ENCODE results near the gene EPHA10. TPM values are rescaled to one million over a fixed set of nuclear protein-coding genes. Genes with fewer than 3 reads are reported as not detected.

EPHA10 gene
- total and polyA plus RNA-seq, 2 experiments from 2014 or later: not detected

GRCh38 chr1:37720231-37721130 is 44.4 kb downstream of the EPHA10 start:
- H3K27ac ChIP-seq: no peak overlapping the region
- no peaks in the 10 kb centered on the region for H4K20me1 ChIP-seq (ENCODE audit: insufficient read depth)
- H3K79me2 ChIP-seq (ENCODE audit: insufficient read depth): no peaks in the 10 kb centered on the region
- H3F3A ChIP-seq (ENCODE audit: insufficient read depth): no peaks in the 10 kb centered on the region
- H3K9ac ChIP-seq: no peak overlapping the region
- H3K4me2 ChIP-seq (ENCODE audit: unreplicated experiment): no peak overlapping the region
- H3K27me3 ChIP-seq (replicated peaks; ENCODE audit: insufficient read depth): no peaks in the 10 kb centered on the region
- TF ChIP-seq EZH2 (IDR thresholded peaks at IDR 0.05; ENCODE audit: insufficient read depth, poor library complexity, severe bottlenecking): no peak
- no peak for TF ChIP-seq EZH2phosphoT487 (IDR thresholded peaks at IDR 0.05; ENCODE audit: insufficient read depth, low read depth)
- WGBS, 2 experiments (ENCODE audit: low coverage in 1 of 2, low lambda C conversion rate in 2 of 2, missing lambda C conversion rate in 2 of 2): 74 to 83% methylated on average over 22 of the region's 22 CpGs
- no peaks in the 10 kb centered on the region for H3K4me1 ChIP-seq (ENCODE audit: insufficient read depth)
- no peak overlapping the region for H2AFZ ChIP-seq
- no peak for DNase-seq
- in situ Hi-C loops (cut with MboI): no loop called here
- H3K4me3 ChIP-seq: no peak overlapping the region
- H3K9me2 ChIP-seq (ENCODE audit: insufficient read depth): no peaks in the 10 kb centered on the region
- H3K36me3 ChIP-seq (ENCODE audit: low read depth): no peaks in the 10 kb centered on the region
- H3K9me3 ChIP-seq (ENCODE audit: low read depth): no peaks in the 10 kb centered on the region

DNA sequence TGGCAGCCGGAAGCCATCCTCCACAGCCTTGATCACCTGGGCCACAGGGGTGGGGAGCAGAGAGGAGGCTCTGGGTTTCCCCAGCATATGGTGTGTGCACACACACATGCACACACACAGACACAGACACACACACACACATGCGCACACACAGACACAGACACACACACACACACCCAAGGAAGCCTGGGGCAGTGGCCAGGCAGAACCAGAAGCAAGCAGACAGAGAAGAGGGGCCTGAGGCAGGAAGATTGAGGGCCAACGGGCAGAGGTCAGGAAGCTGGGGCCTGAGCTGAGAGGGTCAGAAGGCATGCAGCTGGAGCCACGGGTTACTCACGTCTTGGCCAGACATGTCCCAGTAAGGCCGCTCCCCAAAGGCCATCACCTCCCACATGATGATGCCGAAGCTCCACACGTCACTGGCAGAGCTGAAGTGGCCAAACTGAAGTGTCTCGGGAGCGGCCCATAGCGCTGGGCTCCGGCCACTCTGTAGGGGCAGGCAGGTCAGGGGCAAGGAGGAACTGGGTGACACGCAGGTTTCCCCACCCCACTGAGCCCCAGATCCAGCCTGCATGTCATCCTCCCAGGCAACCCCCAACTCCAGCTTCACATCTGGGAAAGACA is 45.2 kb downstream of the EPHA10 start:
- Histone ChIP-seq H3K4me1 (ENCODE audit: insufficient read depth) (no peaks in the 10 kb centered on the region), H3F3A (ENCODE audit: insufficient read depth) (no peaks in the 10 kb centered on the region), H3K9me2 (ENCODE audit: insufficient read depth) (no peaks in the 10 kb centered on the region), H3K4me3 (no peak overlapping the region), H3K27ac (no peak overlapping the region), H2AFZ (no peak overlapping the region), H3K4me2 (ENCODE audit: unreplicated experiment) (no peak overlapping the region), H3K36me3 (ENCODE audit: low read depth) (no peaks in the 10 kb centered on the region), H3K79me2 (ENCODE audit: insufficient read depth) (no peaks in the 10 kb centered on the region), H3K9me3 (ENCODE audit: low read depth) (no peaks in the 10 kb centered on the region), H3K9ac (no peak overlapping the region), H4K20me1 (ENCODE audit: insufficient read depth) (no peaks in the 10 kb centered on the region), H3K27me3 (replicated peaks; ENCODE audit: insufficient read depth) (no peaks in the 10 kb centered on the region)
- 65 to 66% methylated on average over 13 of the region's 13 CpGs for WGBS, 2 experiments (ENCODE audit: low coverage in 1 of 2, low lambda C conversion rate in 2 of 2, missing lambda C conversion rate in 2 of 2)
- TF ChIP-seq EZH2phosphoT487 (IDR thresholded peaks at IDR 0.05; ENCODE audit: insufficient read depth, low read depth) (no peak), EZH2 (IDR thresholded peaks at IDR 0.05; ENCODE audit: insufficient read depth, poor library complexity, severe bottlenecking) (no peak)
- in situ Hi-C loops (cut with MboI): no loop called here
- DNase-seq: peak; percentile 49

GRCh38 chr1:37718901-37719571 is 45.9 kb downstream of the EPHA10 start:
- no peaks in the 10 kb centered on the region for H3K79me2 ChIP-seq (ENCODE audit: insufficient read depth)
- no peak for DNase-seq

DNA sequence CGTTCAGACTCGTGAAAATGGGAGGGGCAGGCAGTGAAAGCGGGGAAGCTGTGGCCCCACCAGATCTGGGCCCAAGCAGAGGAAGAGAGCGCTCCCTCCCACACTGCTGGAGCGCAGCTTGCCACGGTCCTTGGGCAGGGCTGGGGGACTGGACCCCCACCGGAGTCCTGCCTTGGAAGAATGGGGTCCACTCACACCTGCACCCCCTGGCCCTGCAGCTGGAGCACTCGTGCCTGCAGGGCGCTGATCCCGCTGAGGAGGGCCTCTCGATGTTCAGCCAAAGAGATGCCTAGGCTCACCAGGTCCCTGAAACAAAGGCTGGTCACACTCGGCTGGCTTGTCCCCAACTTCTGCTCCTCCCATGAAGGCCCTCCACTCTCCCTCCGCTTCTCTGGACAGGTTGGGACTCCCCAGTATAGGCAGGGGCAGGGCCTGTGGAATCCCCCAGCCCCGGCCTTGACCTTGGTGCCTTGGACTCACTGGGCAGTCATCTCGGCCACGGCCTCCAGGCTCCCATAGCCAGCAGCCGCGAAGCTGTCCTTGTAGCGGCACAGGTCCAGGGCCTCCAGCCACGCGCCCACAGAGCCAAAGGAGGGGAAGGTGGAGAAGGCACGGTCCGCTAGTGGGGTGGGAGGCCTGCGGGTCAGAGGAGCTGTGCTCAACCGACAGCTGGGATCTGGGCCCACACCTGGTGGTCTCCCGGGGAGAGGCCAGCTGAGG is 46.6 kb downstream of the EPHA10 start:
- DNase-seq: no peak
- in situ Hi-C loops (cut with MboI): no loop called here
- H2AFZ ChIP-seq: no peak overlapping the region
- H3K27ac ChIP-seq: no peak overlapping the region
- 72 to 74% methylated on average over 16 to 26 of the region's 26 CpGs for WGBS, 2 experiments (ENCODE audit: low coverage in 1 of 2, low lambda C conversion rate in 2 of 2, missing lambda C conversion rate in 2 of 2)
- no peak overlapping the region for H3K4me3 ChIP-seq
- H3K4me1 ChIP-seq (ENCODE audit: insufficient read depth): no peaks in the 10 kb centered on the region
- no peaks in the 10 kb centered on the region for H3K79me2 ChIP-seq (ENCODE audit: insufficient read depth)
- H3K4me2 ChIP-seq (ENCODE audit: unreplicated experiment): no peak overlapping the region
- H3F3A ChIP-seq (ENCODE audit: insufficient read depth): no peaks in the 10 kb centered on the region
- no peak overlapping the region for H3K9ac ChIP-seq
- H3K9me3 ChIP-seq (ENCODE audit: low read depth): no peaks in the 10 kb centered on the region
- no peaks in the 10 kb centered on the region for H3K9me2 ChIP-seq (ENCODE audit: insufficient read depth)
- no peaks in the 10 kb centered on the region for H4K20me1 ChIP-seq (ENCODE audit: insufficient read depth)
- no peaks in the 10 kb centered on the region for H3K36me3 ChIP-seq (ENCODE audit: low read depth)
- no peaks in the 10 kb centered on the region for H3K27me3 ChIP-seq (replicated peaks; ENCODE audit: insufficient read depth)
- TF ChIP-seq EZH2 (IDR thresholded peaks at IDR 0.05; ENCODE audit: insufficient read depth, poor library complexity, severe bottlenecking) (no peak), EZH2phosphoT487 (IDR thresholded peaks at IDR 0.05; ENCODE audit: insufficient read depth, low read depth) (no peak)

More at GRCh38 chr1:37718901-37719571, 45.9 kb downstream of the EPHA10 start:
- no peak overlapping the region for H3K9ac ChIP-seq
- H3K4me2 ChIP-seq (ENCODE audit: unreplicated experiment): no peak overlapping the region
- in situ Hi-C loops (cut with MboI): no loop called here
- H3F3A ChIP-seq (ENCODE audit: insufficient read depth): no peaks in the 10 kb centered on the region
- H2AFZ ChIP-seq: no peak overlapping the region
- no peak overlapping the region for H3K4me3 ChIP-seq
- H3K4me1 ChIP-seq (ENCODE audit: insufficient read depth): no peaks in the 10 kb centered on the region
- H3K36me3 ChIP-seq (ENCODE audit: low read depth): no peaks in the 10 kb centered on the region
- H3K27me3 ChIP-seq (replicated peaks; ENCODE audit: insufficient read depth): no peaks in the 10 kb centered on the region
- WGBS, 2 experiments (ENCODE audit: low coverage in 1 of 2, low lambda C conversion rate in 2 of 2, missing lambda C conversion rate in 2 of 2): 68 to 69% methylated on average over 15 of the region's 15 CpGs
- no peaks in the 10 kb centered on the region for H3K9me2 ChIP-seq (ENCODE audit: insufficient read depth)
- H3K27ac ChIP-seq: no peak overlapping the region
- no peaks in the 10 kb centered on the region for H3K9me3 ChIP-seq (ENCODE audit: low read depth)
- no peaks in the 10 kb centered on the region for H4K20me1 ChIP-seq (ENCODE audit: insufficient read depth)
- TF ChIP-seq EZH2 (IDR thresholded peaks at IDR 0.05; ENCODE audit: insufficient read depth, poor library complexity, severe bottlenecking) (no peak), EZH2phosphoT487 (IDR thresholded peaks at IDR 0.05; ENCODE audit: insufficient read depth, low read depth) (no peak)
